ENCODE data around the gene MED20. TPM values are rescaled to one million over a fixed set of nuclear protein-coding genes. Genes with fewer than 3 reads are reported as not detected.

The MED20 gene
- total and polyA plus RNA-seq, 2 of the 4 experiments (the other 2 are of a cell fraction), result 24.8 to 38.2 TPM

DNA sequence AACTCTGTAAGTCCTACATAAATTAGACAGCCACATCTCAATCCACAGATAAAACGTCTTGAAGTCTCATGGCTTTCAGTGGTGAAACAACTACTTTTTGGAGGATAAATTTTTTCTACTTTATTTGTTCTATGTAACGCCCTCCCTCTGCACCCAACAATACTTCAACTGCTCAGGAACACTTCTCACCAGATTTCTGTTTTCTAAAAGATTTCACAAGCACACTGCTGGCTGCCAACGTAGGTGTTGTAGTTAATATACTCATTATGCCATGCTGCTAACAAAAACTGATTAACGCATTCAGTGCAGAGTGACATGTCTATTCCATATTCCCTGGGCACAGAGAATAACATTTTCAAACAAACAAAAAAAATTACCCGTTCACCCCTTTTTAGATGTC lies 36.0 kb downstream of the MED20 start:
- H3K9ac ChIP-seq (ENCODE audit: low read depth, low read length), result no peak overlapping the region
- H4K91ac ChIP-seq (ENCODE audit: insufficient read depth, low read depth, low read length), result no peak overlapping the region
- no peak overlapping the region for H2BK5ac ChIP-seq (ENCODE audit: low read depth, low read length, poor library complexity, severe bottlenecking)
- no peak overlapping the region for H2AK5ac ChIP-seq (ENCODE audit: low read depth, low read length)
- no peaks in the 10 kb centered on the region for H4K20me1 ChIP-seq (ENCODE audit: insufficient read depth, low read length)
- H3K18ac ChIP-seq (ENCODE audit: low read depth, low read length), result no peak overlapping the region
- WGBS, 2 experiments (ENCODE audit: extremely low coverage in 2 of 2, insufficient read length in 1 of 2), result 100% methylated on average over 2 of the region's 5 CpGs; no CpG with 5 or more reads in 1 of the 2 experiments
- H3K4me1 ChIP-seq (ENCODE audit: control insufficient read depth, insufficient read depth, low read length), result peaks cover 2% of the 10 kb centered on the region
- H2AK9ac ChIP-seq (replicated peaks; ENCODE audit: low read depth, low read length, poor library complexity), result no peak overlapping the region
- no peak overlapping the region for H2AFZ ChIP-seq (replicated peaks; ENCODE audit: low read length, poor library complexity)
- no peak overlapping the region for H3K56ac ChIP-seq (ENCODE audit: extremely low read depth, insufficient read depth, low read length)
- peaks cover 8% of the 10 kb centered on the region; the same call in 1 of the 2 replicates for H3K9me1 ChIP-seq (ENCODE audit: insufficient read depth, low read length)
- no peak overlapping the region for H3K23ac ChIP-seq (ENCODE audit: low read depth, low read length)
- DNase-seq, result no peak
- no peaks in the 10 kb centered on the region for H3K36me3 ChIP-seq (ENCODE audit: control insufficient read depth, insufficient read depth, low read length)
- TF ChIP-seq RAD21 (IDR thresholded peaks at IDR 0.05; ENCODE audit: low read length), result no peak
- no peak for TF ChIP-seq SMC3 (IDR thresholded peaks at IDR 0.05; ENCODE audit: low read depth, low read length)
- no peak for TF ChIP-seq FOS (IDR thresholded peaks at IDR 0.05; ENCODE audit: low read depth, low read length)
- TF ChIP-seq MAZ (IDR thresholded peaks at IDR 0.05; ENCODE audit: borderline replicate concordance, low read depth, low read length), result no peak
- no peak for TF ChIP-seq MXI1 (IDR thresholded peaks at IDR 0.05; ENCODE audit: borderline replicate concordance, low read depth, low read length)
- no peak for TF ChIP-seq RCOR1 (IDR thresholded peaks at IDR 0.05; ENCODE audit: insufficient replicate concordance, low read length)
- no peak for TF ChIP-seq RFX5 (IDR thresholded peaks at IDR 0.05; ENCODE audit: low read depth, low read length)
- TF ChIP-seq, protein P1, sequence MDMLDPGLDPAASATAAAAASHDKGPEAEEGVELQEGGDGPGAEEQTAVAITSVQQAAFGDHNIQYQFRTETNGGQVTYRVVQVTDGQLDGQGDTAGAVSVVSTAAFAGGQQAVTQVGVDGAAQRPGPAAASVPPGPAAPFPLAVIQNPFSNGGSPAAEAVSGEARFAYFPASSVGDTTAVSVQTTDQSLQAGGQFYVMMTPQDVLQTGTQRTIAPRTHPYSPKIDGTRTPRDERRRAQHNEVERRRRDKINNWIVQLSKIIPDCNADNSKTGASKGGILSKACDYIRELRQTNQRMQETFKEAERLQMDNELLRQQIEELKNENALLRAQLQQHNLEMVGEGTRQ (IDR thresholded peaks at IDR 0.05; ENCODE audit: low read depth, low read length), result no peak
- TF ChIP-seq, protein P2, sequence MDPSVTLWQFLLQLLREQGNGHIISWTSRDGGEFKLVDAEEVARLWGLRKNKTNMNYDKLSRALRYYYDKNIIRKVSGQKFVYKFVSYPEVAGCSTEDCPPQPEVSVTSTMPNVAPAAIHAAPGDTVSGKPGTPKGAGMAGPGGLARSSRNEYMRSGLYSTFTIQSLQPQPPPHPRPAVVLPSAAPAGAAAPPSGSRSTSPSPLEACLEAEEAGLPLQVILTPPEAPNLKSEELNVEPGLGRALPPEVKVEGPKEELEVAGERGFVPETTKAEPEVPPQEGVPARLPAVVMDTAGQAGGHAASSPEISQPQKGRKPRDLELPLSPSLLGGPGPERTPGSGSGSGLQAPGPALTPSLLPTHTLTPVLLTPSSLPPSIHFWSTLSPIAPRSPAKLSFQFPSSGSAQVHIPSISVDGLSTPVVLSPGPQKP (IDR thresholded peaks at IDR 0.05; ENCODE audit: borderline replicate concordance, low read depth, low read length), result no peak
- no peak for TF ChIP-seq MAFK (IDR thresholded peaks at IDR 0.05; ENCODE audit: low read depth, low read length)
- TF ChIP-seq, protein P3, sequence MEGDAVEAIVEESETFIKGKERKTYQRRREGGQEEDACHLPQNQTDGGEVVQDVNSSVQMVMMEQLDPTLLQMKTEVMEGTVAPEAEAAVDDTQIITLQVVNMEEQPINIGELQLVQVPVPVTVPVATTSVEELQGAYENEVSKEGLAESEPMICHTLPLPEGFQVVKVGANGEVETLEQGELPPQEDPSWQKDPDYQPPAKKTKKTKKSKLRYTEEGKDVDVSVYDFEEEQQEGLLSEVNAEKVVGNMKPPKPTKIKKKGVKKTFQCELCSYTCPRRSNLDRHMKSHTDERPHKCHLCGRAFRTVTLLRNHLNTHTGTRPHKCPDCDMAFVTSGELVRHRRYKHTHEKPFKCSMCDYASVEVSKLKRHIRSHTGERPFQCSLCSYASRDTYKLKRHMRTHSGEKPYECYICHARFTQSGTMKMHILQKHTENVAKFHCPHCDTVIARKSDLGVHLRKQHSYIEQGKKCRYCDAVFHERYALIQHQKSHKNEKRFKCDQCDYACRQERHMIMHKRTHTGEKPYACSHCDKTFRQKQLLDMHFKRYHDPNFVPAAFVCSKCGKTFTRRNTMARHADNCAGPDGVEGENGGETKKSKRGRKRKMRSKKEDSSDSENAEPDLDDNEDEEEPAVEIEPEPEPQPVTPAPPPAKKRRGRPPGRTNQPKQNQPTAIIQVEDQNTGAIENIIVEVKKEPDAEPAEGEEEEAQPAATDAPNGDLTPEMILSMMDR (conservative IDR thresholded peaks at IDR 0.05; ENCODE audit: low read depth, low read length), result no peak
- TF ChIP-seq CHD1 (IDR thresholded peaks at IDR 0.05; ENCODE audit: low read depth, low read length), result no peak
- no peak for TF ChIP-seq CEBPB (IDR thresholded peaks at IDR 0.05; ENCODE audit: low read depth, low read length)
- no peak for TF ChIP-seq POLR2A (IDR thresholded peaks at IDR 0.05; ENCODE audit: low read depth, low read length)
- TF ChIP-seq BHLHE40 (IDR thresholded peaks at IDR 0.05; ENCODE audit: low read depth, low read length), result no peak
- TF ChIP-seq NFE2L2 (IDR thresholded peaks at IDR 0.05; ENCODE audit: low read depth, low read length), result no peak
- no peak overlapping the region for H2BK120ac ChIP-seq (ENCODE audit: low read depth, low read length)
- no peak for ATAC-seq (ENCODE audit: low read depth)
- H2BK15ac ChIP-seq (ENCODE audit: low read depth, low read length), result no peak overlapping the region
- H3K9me3 ChIP-seq (ENCODE audit: control insufficient read depth, insufficient read depth, low read length), result no peaks in the 10 kb centered on the region
- dilution Hi-C loops (cut with HindIII; ENCODE audit: low sequenced_read_pairs, unreplicated experiment) (no loop called here), in situ Hi-C loops (cut with MboI; ENCODE audit: low sequenced_read_pairs) (no loop called here), intact Hi-C loops (cut with micrococcal nuclease) (no loop called here)
- no peak overlapping the region for H4K5ac ChIP-seq (ENCODE audit: low read depth, low read length)
- no peak overlapping the region for H3K4ac ChIP-seq (ENCODE audit: low read depth, low read length)
- no TSS peak for BruUV-seq (replicated peaks)
- H3K14ac ChIP-seq (replicated peaks; ENCODE audit: low read depth, low read length), result no peak overlapping the region
- CTCF ChIA-PET, result no interaction called here
- H3K27ac ChIP-seq (ENCODE audit: insufficient read depth, low read length), result no peak overlapping the region
- H4K8ac ChIP-seq (ENCODE audit: low read depth in 2 of 2, low read length in 2 of 2), result no peak overlapping the region
- no peaks in the 10 kb centered on the region for H3K27me3 ChIP-seq (ENCODE audit: control insufficient read depth, insufficient read depth, low read length)
- H3K79me1 ChIP-seq (ENCODE audit: low read depth in 1 of 2, low read length in 2 of 2), result peaks cover 0 to 10% of the 10 kb centered on the region in 2 experiments; a peak in 2 of 4 replicates
- no peak overlapping the region for H3K4me3 ChIP-seq (ENCODE audit: insufficient read depth, low read depth, low read length)
- POLR2A ChIA-PET (ENCODE audit: unreplicated experiment), result no interaction called here
- no peak overlapping the region for H3K4me2 ChIP-seq (ENCODE audit: low read depth, low read length)
- H2BK20ac ChIP-seq (ENCODE audit: low read depth, low read length), result no peak overlapping the region
